Activated B cell treated with CpG ODN at 0.5 μM for 24 hours (primary cell): ENCODE measurements around the gene SMOC2. TPM values are rescaled to one million over a fixed set of nuclear protein-coding genes. Genes with fewer than 3 reads are reported as not detected.

Source experiments
- ATAC-seq: fragments of 200-7000 bp; cut with Tn5 transposase; one replicate; pipeline ENCODE4 v1.10.0; 2021; ENCODE audit warnings: low read depth, mild to moderate bottlenecking, moderate library complexity
- CTCF ChIA-PET: fragments of 350-600 bp; sonication (Branson Sonifier 250); formaldehyde crosslinking; loops from one replicate; lab custom pipeline; 2021; ENCODE audit warnings: antibody characterized with exemption; lab: Charles Lee
- POLR2A ChIA-PET: fragments of 350-600 bp; sonication (Branson Sonifier 250); formaldehyde crosslinking; loops from one replicate; lab custom pipeline; 2021; ENCODE audit warnings: antibody characterized with exemption; lab: Charles Lee
- DNase-seq: peaks from one replicate; pipeline ENCODE4 v3.0.0; 2022
- H3K27ac Mint-ChIP-seq: one replicate; pipeline ENCODE4 v1.8.0; 2020; ENCODE audit warnings: mixed read lengths
- H3K27me3 Mint-ChIP-seq: one replicate; pipeline ENCODE4 v1.8.0; 2021; ENCODE audit warnings: mixed read lengths
- H3K36me3 Mint-ChIP-seq: one replicate; pipeline ENCODE4 v1.8.0; 2021; ENCODE audit warnings: low read depth, mixed read lengths
- H3K4me1 Mint-ChIP-seq: one replicate; pipeline ENCODE4 v1.8.0; 2021; ENCODE audit warnings: mixed read lengths
- H3K4me3 Mint-ChIP-seq: one replicate; pipeline ENCODE4 v1.8.0; 2020; ENCODE audit warnings: mild to moderate bottlenecking, mixed read lengths
- H3K9me3 Mint-ChIP-seq: one replicate; pipeline ENCODE4 v1.8.0; 2020; ENCODE audit warnings: mixed read lengths
- CTCF ChIP-seq: fragments of 200-600 bp; IDR thresholded peaks from one replicate; pipeline ENCODE4 v1.8.0; 2022; ENCODE audit warnings: antibody characterized with exemption, mild to moderate bottlenecking
- intact Hi-C: fragments of 100-400 bp; cut with micrococcal nuclease; formaldehyde crosslinking; loops from one replicate; pipeline ENCODE4 v1.15.1; 2024
- total RNA-seq: library from RNA; stranded (reverse); gene quantifications from 2 replicates; pipeline ENCODE4 v1.2.3, GENCODE V29; 2022

The SMOC2 gene
- total RNA-seq, 1 donor from 2014 or later: not detected

DNA sequence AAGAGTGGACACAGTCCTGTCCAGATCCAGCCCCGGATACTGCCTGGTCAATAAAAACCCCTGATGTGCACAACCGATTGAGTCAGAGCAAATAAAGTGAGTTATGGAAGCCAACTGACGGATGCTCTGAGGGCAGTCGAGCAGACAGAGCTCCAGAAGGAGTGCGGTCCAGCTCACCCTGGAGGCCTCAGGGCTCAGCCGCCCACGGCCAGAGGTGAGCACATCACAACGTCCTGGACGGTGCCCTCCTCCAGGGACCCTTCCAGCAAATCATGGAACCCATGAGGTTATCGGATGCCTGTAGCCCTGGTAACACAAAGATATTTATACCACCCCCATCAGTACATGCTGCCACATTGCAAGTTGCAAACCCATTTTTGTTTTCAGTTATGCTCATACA lies 44.0 kb upstream of the SMOC2 start:
- TF ChIP-seq CTCF: no peak
- ATAC-seq (no peak), DNase-seq (no peak)
- no peaks in the 10 kb centered on the region for H3K9me3 Mint-ChIP-seq
- H3K36me3 Mint-ChIP-seq: no peaks in the 10 kb centered on the region
- ChIA-PET CTCF (no interaction called here), POLR2A (no interaction called here)
- no peaks in the 10 kb centered on the region for H3K4me1 Mint-ChIP-seq
- H3K27ac Mint-ChIP-seq: no peak overlapping the region
- no peaks in the 10 kb centered on the region for H3K27me3 Mint-ChIP-seq
- intact Hi-C loops: no loop called here
- no peak overlapping the region for H3K4me3 Mint-ChIP-seq

GRCh38 chr6:168400037-168400436 lies 40.9 kb upstream of the SMOC2 start:
- intact Hi-C loops: no loop called here
- DNase-seq (no peak), ATAC-seq (no peak)
- ChIA-PET POLR2A (no interaction called here), CTCF (no interaction called here)
- Mint-ChIP-seq H3K4me3 (no peak overlapping the region), H3K36me3 (no peaks in the 10 kb centered on the region), H3K27me3 (no peaks in the 10 kb centered on the region), H3K27ac (no peak overlapping the region), H3K9me3 (no peaks in the 10 kb centered on the region), H3K4me1 (no peaks in the 10 kb centered on the region)
- TF ChIP-seq CTCF: no peak

- DNase-seq (no peak), ATAC-seq (no peak)
- Mint-ChIP-seq H3K27me3 (no peaks in the 10 kb centered on the region), H3K4me3 (no peak overlapping the region), H3K4me1 (no peaks in the 10 kb centered on the region), H3K27ac (no peak overlapping the region), H3K9me3 (no peaks in the 10 kb centered on the region), H3K36me3 (no peaks in the 10 kb centered on the region)
- POLR2A ChIA-PET: no interaction called here
- CTCF ChIA-PET: no interaction called here
- intact Hi-C loops: no loop called here
- TF ChIP-seq CTCF: no peak
Measured at GRCh38 chr6:168403370-168404005, 37.5 kb upstream of the SMOC2 start.

GRCh38 chr6:168404560-168404959 lies 36.4 kb upstream of the SMOC2 start:
- no peaks in the 10 kb centered on the region for H3K4me1 Mint-ChIP-seq

DNA sequence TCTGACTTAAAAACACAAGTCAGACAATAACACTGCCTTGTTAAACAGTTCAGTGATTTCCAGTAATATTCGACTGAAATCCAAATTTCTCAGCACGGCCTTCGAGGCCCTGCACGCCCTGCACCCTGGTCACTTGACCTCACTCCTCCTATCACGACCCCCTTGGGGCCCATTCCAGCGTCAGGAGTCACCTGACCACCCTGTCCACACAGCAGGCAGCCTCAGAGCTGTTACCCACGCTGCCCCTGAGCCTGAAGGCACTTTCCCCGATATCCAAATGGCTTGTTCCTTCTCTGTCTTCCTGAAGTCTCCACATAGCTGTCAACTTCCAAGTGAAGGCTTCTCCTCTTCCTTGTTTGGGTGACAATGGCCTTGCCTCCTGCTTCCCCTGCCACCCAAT lies 33.1 kb upstream of the SMOC2 start:
- H3K4me3 Mint-ChIP-seq: no peak overlapping the region
- H3K27ac Mint-ChIP-seq: no peak overlapping the region
- ATAC-seq (no peak), DNase-seq (no peak)
- intact Hi-C loops: no loop called here
- H3K4me1 Mint-ChIP-seq: no peaks in the 10 kb centered on the region
- no peaks in the 10 kb centered on the region for H3K36me3 Mint-ChIP-seq
- ChIA-PET POLR2A (no interaction called here), CTCF (no interaction called here)
- no peaks in the 10 kb centered on the region for H3K27me3 Mint-ChIP-seq
- H3K9me3 Mint-ChIP-seq: no peaks in the 10 kb centered on the region
- no peak for TF ChIP-seq CTCF

More at GRCh38 chr6:168404560-168404959, 36.4 kb upstream of the SMOC2 start:
- Mint-ChIP-seq H3K4me3 (no peak overlapping the region), H3K27me3 (no peaks in the 10 kb centered on the region), H3K9me3 (no peaks in the 10 kb centered on the region), H3K36me3 (no peaks in the 10 kb centered on the region), H3K27ac (no peak overlapping the region)
- CTCF ChIA-PET: no interaction called here
- intact Hi-C loops: no loop called here
- POLR2A ChIA-PET: no interaction called here
- DNase-seq (no peak), ATAC-seq (no peak)
- TF ChIP-seq CTCF: no peak
